Mononuclear cell (primary cell): ENCODE results near the gene PDE6A. TPM values are rescaled to one million over a fixed set of nuclear protein-coding genes. Genes with fewer than 3 reads are reported as not detected.
"Not testable (repeated sequence)": the region's sequence is repeated elsewhere in the genome, so short reads cannot be mapped to it uniquely, and the experiment has no call there.

Source experiments
- H3K27me3 ChIP-seq: 2 replicates; pipeline ENCODE4 v1.6.0; 2011; ENCODE audit warnings: low read length, control low read depth; ENCODE audit not compliant: insufficient read depth
- H3K4me1 ChIP-seq: 2 replicates; pipeline ENCODE4 v1.5.1; 2011; ENCODE audit warnings: mild to moderate bottlenecking, low read length, control low read depth; ENCODE audit not compliant: insufficient read depth
- H3K4me3 ChIP-seq: 2 replicates; pipeline ENCODE4 v1.5.1; 2011; ENCODE audit warnings: mild to moderate bottlenecking, low read length, moderate library complexity
- H3K9me3 ChIP-seq: 2 replicates; pipeline ENCODE4 v1.5.1; 2011; ENCODE audit warnings: low read depth, mild to moderate bottlenecking, control low read depth, low read length
- total RNA-seq: library from RNA; depleted of rRNA; stranded (reverse); fragments of >200 nt; gene quantifications from one replicate; pipeline ENCODE4 v1.2.3, GENCODE V29; 2012

The PDE6A gene
- total RNA-seq, 1 donor = not detected

DNA sequence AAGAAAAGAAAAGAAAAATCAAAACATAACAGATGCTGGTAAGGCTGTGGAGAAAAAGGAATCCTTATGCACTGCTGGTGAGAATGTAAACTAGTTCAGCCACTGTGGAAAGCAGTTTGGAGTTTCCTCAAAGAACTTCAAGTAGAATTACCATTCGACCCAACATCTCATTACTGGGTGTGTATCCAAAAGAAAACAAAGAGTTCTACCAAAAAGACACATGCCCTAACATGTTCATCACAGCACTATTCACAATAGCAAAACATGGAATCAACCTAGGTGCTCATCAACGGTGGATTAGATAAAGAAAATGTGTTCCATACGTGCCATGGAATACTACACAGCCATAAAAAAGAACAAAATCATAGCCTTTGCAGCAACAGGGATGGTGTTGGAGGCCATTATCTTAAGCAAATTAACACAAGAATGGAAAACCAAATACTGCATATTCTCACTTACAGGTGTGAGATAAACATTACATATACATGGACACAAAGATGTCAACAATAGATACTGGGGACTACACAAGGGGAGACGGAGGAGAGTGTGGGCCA is 63.4 kb downstream of the PDE6A start:
- no peak overlapping the region for H3K4me3 ChIP-seq
- no peaks in the 10 kb centered on the region for H3K9me3 ChIP-seq
- no peaks in the 10 kb centered on the region for H3K4me1 ChIP-seq

GRCh38 chr5:149879593-149879992 is 65.0 kb downstream of the PDE6A start:
- not testable (repeated sequence) for H3K9me3 ChIP-seq, H3K27me3 ChIP-seq, H3K4me1 ChIP-seq, H3K4me3 ChIP-seq

More for the DNA sequence above, 63.4 kb downstream of the PDE6A start:
- H3K27me3 ChIP-seq = no peaks in the 10 kb centered on the region

- Histone ChIP-seq H3K4me1 (no peaks in the 10 kb centered on the region), H3K4me3 (no peak overlapping the region), H3K9me3 (no peaks in the 10 kb centered on the region), H3K27me3 (no peaks in the 10 kb centered on the region)
These were observed 66.2 kb downstream of the PDE6A start for GRCh38 chr5:149878371-149878770.

GRCh38 chr5:149873896-149874295 is 70.7 kb downstream of the PDE6A start:
- Histone ChIP-seq H3K4me1 (no peaks in the 10 kb centered on the region), H3K27me3 (no peaks in the 10 kb centered on the region), H3K9me3 (no peaks in the 10 kb centered on the region), H3K4me3 (no peak overlapping the region)

GRCh38 chr5:149872351-149873040 is 72.1 kb downstream of the PDE6A start:
- no peaks in the 10 kb centered on the region for H3K4me1 ChIP-seq
- H3K4me3 ChIP-seq = no peak overlapping the region
- no peaks in the 10 kb centered on the region for H3K9me3 ChIP-seq
- no peaks in the 10 kb centered on the region for H3K27me3 ChIP-seq

GRCh38 chr5:149871471-149871870 is 73.1 kb downstream of the PDE6A start:
- Histone ChIP-seq H3K9me3 (no peaks in the 10 kb centered on the region), H3K4me1 (no peaks in the 10 kb centered on the region), H3K27me3 (no peaks in the 10 kb centered on the region), H3K4me3 (no peak overlapping the region)

- no peak overlapping the region for H3K4me3 ChIP-seq
- H3K4me1 ChIP-seq = no peaks in the 10 kb centered on the region
- no peaks in the 10 kb centered on the region for H3K9me3 ChIP-seq
- H3K27me3 ChIP-seq = no peaks in the 10 kb centered on the region
These were observed 73.9 kb downstream of the PDE6A start for GRCh38 chr5:149870697-149871096.

DNA sequence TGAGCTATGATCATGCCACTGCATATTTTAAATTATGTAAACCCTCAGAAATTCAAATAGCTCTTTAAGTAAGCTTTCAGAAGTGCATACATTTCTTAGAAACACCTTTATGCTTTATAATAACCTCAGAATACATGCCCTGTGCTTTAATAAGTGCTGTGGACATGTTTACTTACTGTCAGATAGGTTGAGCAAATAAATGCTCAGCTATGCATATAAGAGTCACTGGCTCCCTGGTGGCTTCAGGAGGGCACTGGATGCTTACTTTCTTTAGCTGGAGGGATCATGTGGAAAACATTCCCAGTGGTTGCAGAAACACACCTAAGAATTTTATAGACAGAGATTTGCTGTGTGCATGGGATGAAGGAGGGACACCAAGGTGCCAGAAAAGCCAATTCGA is 74.4 kb downstream of the PDE6A start:
- Histone ChIP-seq H3K4me3 (no peak overlapping the region), H3K9me3 (no peaks in the 10 kb centered on the region), H3K4me1 (no peaks in the 10 kb centered on the region), H3K27me3 (no peaks in the 10 kb centered on the region)

- Histone ChIP-seq H3K4me3 (no peak overlapping the region), H3K9me3 (no peaks in the 10 kb centered on the region), H3K4me1 (no peaks in the 10 kb centered on the region), H3K27me3 (no peaks in the 10 kb centered on the region)
These were observed 75.2 kb downstream of the PDE6A start for GRCh38 chr5:149869411-149869821.

DNA sequence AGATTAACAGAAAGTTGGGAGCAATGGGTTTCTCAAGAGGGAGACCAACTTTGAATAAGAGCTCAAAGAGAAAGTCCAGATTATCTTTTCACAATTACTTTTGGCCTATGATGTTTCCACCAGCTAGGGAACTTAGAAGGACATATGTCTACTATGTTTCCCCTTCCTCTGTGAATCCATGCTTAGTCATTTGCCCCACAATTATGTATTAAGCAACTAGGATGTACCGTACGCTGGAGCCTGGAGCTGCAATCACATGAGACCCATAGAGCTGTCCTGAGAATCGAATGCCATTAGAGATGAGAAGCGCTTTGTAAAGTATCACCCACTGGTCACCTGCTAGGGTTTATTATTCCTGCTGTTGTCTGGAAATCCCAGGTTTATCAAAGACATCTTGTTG is 78.8 kb downstream of the PDE6A start:
- Histone ChIP-seq H3K4me3 (no peak overlapping the region), H3K9me3 (no peaks in the 10 kb centered on the region), H3K4me1 (peaks cover 7% of the 10 kb centered on the region), H3K27me3 (no peaks in the 10 kb centered on the region)

DNA sequence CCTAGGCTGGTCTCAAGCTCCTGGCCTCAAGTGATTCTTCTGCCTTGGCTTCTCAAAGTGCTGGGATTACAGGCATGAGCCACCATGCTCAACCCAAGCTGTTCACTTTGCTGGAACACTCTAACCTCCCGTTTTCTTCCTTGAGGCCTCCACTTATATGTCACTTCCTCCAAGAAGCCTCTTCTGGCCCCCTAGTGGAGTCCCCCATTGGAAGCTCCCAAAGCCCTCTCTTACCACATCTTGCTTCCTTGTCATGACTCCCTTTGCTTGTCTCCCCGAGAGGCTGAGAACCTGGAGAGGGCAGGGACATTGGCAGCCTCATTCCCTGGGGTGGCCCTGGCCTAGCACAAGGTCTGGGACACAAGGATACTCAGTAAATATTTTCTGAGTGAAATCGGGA is 80.8 kb downstream of the PDE6A start:
- no peak overlapping the region for H3K4me3 ChIP-seq
- no peaks in the 10 kb centered on the region for H3K27me3 ChIP-seq
- H3K4me1 ChIP-seq = peaks cover 9% of the 10 kb centered on the region
- H3K9me3 ChIP-seq = no peaks in the 10 kb centered on the region

GRCh38 chr5:149863176-149863575 is 81.4 kb downstream of the PDE6A start:
- H3K9me3 ChIP-seq = no peaks in the 10 kb centered on the region
- no peak overlapping the region for H3K4me3 ChIP-seq
- H3K4me1 ChIP-seq = peaks cover 9% of the 10 kb centered on the region

DNA sequence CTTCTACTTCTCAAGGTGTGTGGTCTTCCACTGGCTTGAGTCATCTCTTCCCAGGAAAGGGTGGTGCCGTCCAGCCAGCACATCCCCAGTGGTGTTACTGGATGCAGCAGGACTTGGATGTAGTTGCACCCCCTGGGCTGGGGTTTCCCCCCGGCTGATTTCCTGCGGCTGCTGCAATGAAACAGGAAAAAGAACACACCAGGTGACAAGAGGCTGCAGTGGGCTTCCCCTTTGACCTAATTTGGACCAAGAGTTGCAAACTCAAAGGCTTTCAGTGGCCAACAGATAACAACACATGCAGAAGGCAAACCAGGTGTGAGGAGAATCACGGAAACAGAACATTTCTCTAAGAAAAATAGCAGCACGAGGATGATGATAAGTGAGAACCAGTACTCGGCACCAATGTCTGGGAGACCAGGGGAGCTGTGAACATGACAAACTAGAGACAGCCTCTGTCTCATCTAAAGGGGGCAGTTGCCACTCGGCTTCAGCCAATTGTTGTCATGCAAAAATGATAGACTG is 83.7 kb downstream of the PDE6A start:
- Histone ChIP-seq H3K9me3 (no peaks in the 10 kb centered on the region), H3K4me1 (peaks cover 9% of the 10 kb centered on the region), H3K4me3 (no peak overlapping the region), H3K27me3 (no peaks in the 10 kb centered on the region)

More at GRCh38 chr5:149863176-149863575, 81.4 kb downstream of the PDE6A start:
- no peaks in the 10 kb centered on the region for H3K27me3 ChIP-seq

DNA sequence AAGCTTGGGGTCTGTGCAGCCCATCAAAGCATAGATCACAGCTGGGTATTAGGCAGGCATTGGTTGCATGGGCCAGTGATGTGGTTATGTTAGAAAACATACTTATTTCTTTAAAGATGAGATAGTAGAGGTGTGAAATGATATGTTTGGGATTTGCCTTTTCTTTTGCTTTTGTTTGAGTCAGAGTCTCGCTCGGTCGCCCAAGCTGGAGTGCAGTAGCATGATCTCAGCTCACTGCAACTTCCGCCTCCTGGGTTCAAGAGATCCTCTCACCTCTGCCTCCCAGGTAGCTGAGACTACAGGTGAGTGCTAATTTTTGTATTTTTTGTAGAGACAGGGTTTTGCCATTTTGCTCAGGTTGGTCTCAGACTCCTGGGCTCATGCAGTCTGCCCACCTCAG is 84.8 kb downstream of the PDE6A start:
- Histone ChIP-seq H3K27me3 (no peaks in the 10 kb centered on the region), H3K9me3 (no peaks in the 10 kb centered on the region), H3K4me1 (peaks cover 9% of the 10 kb centered on the region), H3K4me3 (no peak overlapping the region)

- H3K27me3 ChIP-seq, H3K9me3 ChIP-seq, H3K4me1 ChIP-seq, H3K4me3 ChIP-seq: not testable (repeated sequence)
These were observed 86.1 kb downstream of the PDE6A start for GRCh38 chr5:149858481-149858880.

GRCh38 chr5:149857499-149857898 is 87.1 kb downstream of the PDE6A start:
- no peaks in the 10 kb centered on the region for H3K9me3 ChIP-seq
- H3K4me1 ChIP-seq = peaks cover 9% of the 10 kb centered on the region
- no peak overlapping the region for H3K4me3 ChIP-seq
- no peaks in the 10 kb centered on the region for H3K27me3 ChIP-seq
